ENCODE results near the gene KIF5C. TPM values are rescaled to one million over a fixed set of nuclear protein-coding genes. Genes with fewer than 3 reads are reported as not detected.

Gene KIF5C
- total RNA-seq, 2 experiments from 2014 or later = 6.0 to 6.1 TPM

DNA sequence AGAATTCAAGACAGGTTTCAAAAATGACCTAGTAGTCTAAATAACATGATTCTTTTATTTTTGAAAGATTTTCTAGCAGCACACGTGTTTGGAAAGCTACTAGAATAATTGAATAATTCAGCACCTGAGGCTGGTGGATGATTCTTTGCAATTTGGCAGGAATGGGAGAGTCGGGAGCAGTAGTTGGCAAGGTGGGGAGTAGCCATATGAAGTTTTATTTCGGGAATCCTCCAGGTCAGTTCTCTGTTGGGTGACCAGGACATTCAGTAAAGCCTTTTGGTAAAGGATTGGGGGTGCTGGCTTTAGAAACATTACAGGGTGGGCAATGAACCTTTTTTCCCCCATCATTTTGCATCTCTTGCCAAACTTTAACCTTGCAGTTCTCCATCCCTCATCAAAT lies 88.4 kb downstream of the KIF5C start:
- POLR2A ChIA-PET = no interaction called here
- Mint-ChIP-seq H3K4me3 (no peak overlapping the region), H3K27me3 (no peaks in the 10 kb centered on the region), H3K27ac (no peak overlapping the region), H3K36me3 (ENCODE audit: low read depth) (peaks cover 7% of the 10 kb centered on the region), H3K4me1 (peaks cover 6% of the 10 kb centered on the region), H3K9me3 (no peaks in the 10 kb centered on the region)
- DNase-seq = no peak
- CTCF ChIA-PET = no interaction called here

GRCh38 chr2:148965623-148966437 lies 90.8 kb downstream of the KIF5C start:
- POLR2A ChIA-PET = no interaction called here
- no peak overlapping the region for H3K27ac Mint-ChIP-seq
- peaks cover 7% of the 10 kb centered on the region for H3K36me3 Mint-ChIP-seq (ENCODE audit: low read depth)
- CTCF ChIA-PET = interaction anchor here (0.6 to 1.5 kb wide), 4 partner anchors 9 to 188 kb away, joined by 3 to 4 read pairs (median 3); no protein-coding TSS in a partner anchor
- H3K27me3 Mint-ChIP-seq = no peaks in the 10 kb centered on the region
- H3K4me3 Mint-ChIP-seq = no peak overlapping the region
- peaks cover 7% of the 10 kb centered on the region for H3K4me1 Mint-ChIP-seq
- no peaks in the 10 kb centered on the region for H3K9me3 Mint-ChIP-seq
- DNase-seq = no peak

DNA sequence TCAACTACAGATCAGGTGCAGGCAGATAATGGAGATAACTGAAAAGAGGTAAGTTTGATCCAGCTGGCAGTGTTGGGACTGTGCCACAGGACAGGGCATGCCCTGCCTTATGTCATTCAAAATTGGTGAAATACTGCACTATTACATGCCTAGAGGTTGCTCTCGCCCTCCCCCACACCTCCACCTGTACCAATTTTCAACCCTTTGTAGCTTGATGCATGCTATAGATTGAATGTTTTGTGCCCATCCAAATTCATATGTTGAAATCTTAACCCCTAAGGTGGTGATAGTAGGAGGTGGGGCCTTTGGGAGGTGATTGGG lies 91.4 kb downstream of the KIF5C start:
- ChIA-PET POLR2A (no interaction called here), CTCF (no interaction called here)
- DNase-seq = no peak
- H3K27ac Mint-ChIP-seq = no peak overlapping the region
- no peaks in the 10 kb centered on the region for H3K9me3 Mint-ChIP-seq
- H3K4me1 Mint-ChIP-seq = peaks cover 9% of the 10 kb centered on the region
- H3K27me3 Mint-ChIP-seq = no peaks in the 10 kb centered on the region
- peaks cover 6% of the 10 kb centered on the region for H3K36me3 Mint-ChIP-seq (ENCODE audit: low read depth)
- no peak overlapping the region for H3K4me3 Mint-ChIP-seq

DNA sequence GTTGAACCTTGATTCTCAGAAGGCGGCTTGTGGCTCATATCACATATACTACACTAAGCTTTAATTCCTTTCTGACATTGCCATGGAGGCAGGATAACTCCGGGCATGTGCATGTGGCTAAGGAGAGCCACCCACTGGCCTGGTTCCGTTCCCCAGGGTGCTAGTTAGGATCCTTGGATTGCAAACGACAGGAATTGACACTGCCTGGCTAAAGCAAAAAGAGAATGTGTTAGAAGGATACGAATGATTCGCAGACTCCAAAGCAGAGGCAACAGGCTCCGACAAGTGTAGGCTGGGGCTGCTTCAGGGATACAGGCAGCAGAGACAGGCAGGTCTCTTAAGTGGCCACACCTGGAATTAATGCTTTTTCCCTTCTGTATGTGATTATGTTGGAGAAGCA lies 92.0 kb downstream of the KIF5C start:
- Mint-ChIP-seq H3K36me3 (ENCODE audit: low read depth) (peaks cover 2% of the 10 kb centered on the region), H3K9me3 (no peaks in the 10 kb centered on the region), H3K27me3 (no peaks in the 10 kb centered on the region), H3K27ac (no peak overlapping the region), H3K4me1 (peaks cover 12% of the 10 kb centered on the region), H3K4me3 (no peak overlapping the region)
- DNase-seq = no peak
- CTCF ChIA-PET = no interaction called here
- POLR2A ChIA-PET = no interaction called here

GRCh38 chr2:148967578-148967977 lies 92.6 kb downstream of the KIF5C start:
- Mint-ChIP-seq H3K27ac (no peak overlapping the region), H3K4me1 (peaks cover 16% of the 10 kb centered on the region), H3K36me3 (ENCODE audit: low read depth) (no peaks in the 10 kb centered on the region), H3K9me3 (no peaks in the 10 kb centered on the region), H3K27me3 (no peaks in the 10 kb centered on the region), H3K4me3 (no peak overlapping the region)
- no peak for DNase-seq
- CTCF ChIA-PET = no interaction called here
- POLR2A ChIA-PET = no interaction called here

DNA sequence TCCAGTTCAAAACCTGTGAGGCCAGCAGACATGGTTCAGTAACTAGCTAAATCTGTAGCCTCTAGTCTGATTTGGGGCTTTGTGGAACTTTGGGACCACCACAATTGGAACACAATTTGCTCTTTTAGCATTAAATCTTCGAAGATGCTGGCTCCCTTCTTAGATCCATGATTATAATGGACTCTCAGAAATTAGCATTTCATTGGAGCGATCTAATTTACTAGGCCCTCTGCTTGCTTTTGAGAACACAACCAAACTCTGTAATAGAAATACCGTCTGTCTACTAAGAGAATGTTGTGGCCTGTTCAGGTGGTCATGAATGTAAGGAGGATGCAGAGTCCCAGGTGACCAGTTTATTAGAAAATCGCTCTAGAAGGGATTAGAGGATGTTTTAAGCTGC lies 93.3 kb downstream of the KIF5C start:
- CTCF ChIA-PET = interaction anchor here (0.6 to 1.0 kb wide), 2 partner anchors 11 to 902 kb away, joined by 3 to 4 read pairs; no protein-coding TSS in a partner anchor
- Mint-ChIP-seq H3K27ac (no peak overlapping the region), H3K27me3 (no peaks in the 10 kb centered on the region), H3K4me1 (peaks cover 16% of the 10 kb centered on the region), H3K9me3 (no peaks in the 10 kb centered on the region), H3K4me3 (no peak overlapping the region), H3K36me3 (ENCODE audit: low read depth) (no peaks in the 10 kb centered on the region)
- POLR2A ChIA-PET = no interaction called here
- no peak for DNase-seq

- ChIA-PET CTCF (interaction anchor here (0.6 to 1.0 kb wide), 2 partner anchors 11 to 902 kb away, joined by 3 to 4 read pairs; no protein-coding TSS in a partner anchor), POLR2A (no interaction called here)
- Mint-ChIP-seq H3K36me3 (ENCODE audit: low read depth) (no peaks in the 10 kb centered on the region), H3K27ac (no peak overlapping the region), H3K9me3 (no peaks in the 10 kb centered on the region), H3K27me3 (no peaks in the 10 kb centered on the region), H3K4me1 (peaks cover 16% of the 10 kb centered on the region), H3K4me3 (no peak overlapping the region)
- DNase-seq = no peak
Measured at GRCh38 chr2:148968776-148969319, 93.8 kb downstream of the KIF5C start.

GRCh38 chr2:148969659-148970061 lies 94.6 kb downstream of the KIF5C start:
- no peak for DNase-seq
- CTCF ChIA-PET = interaction anchor here (0.6 to 1.4 kb wide), 3 partner anchors 9 to 1417 kb away, joined by 3 to 5 read pairs (median 3); no protein-coding TSS in a partner anchor

GRCh38 chr2:148970385-148970784 lies 95.4 kb downstream of the KIF5C start:
- Mint-ChIP-seq H3K27ac (no peak overlapping the region), H3K4me1 (peaks cover 16% of the 10 kb centered on the region), H3K27me3 (no peaks in the 10 kb centered on the region), H3K36me3 (ENCODE audit: low read depth) (no peaks in the 10 kb centered on the region), H3K4me3 (no peak overlapping the region), H3K9me3 (no peaks in the 10 kb centered on the region)
- POLR2A ChIA-PET = interaction anchor here (0.5 kb wide), 1 partner anchor 12 kb away, joined by 4 read pairs; no protein-coding TSS in a partner anchor
- CTCF ChIA-PET = interaction anchor here (1.3 to 1.4 kb wide), 2 partner anchors 9 to 14 kb away, joined by 3 to 5 read pairs; no protein-coding TSS in a partner anchor
- no peak for DNase-seq

More at GRCh38 chr2:148969659-148970061, 94.6 kb downstream of the KIF5C start:
- POLR2A ChIA-PET = no interaction called here
- Mint-ChIP-seq H3K4me3 (no peak overlapping the region), H3K4me1 (peaks cover 16% of the 10 kb centered on the region), H3K27me3 (no peaks in the 10 kb centered on the region), H3K36me3 (ENCODE audit: low read depth) (no peaks in the 10 kb centered on the region), H3K27ac (no peak overlapping the region), H3K9me3 (no peaks in the 10 kb centered on the region)

- Mint-ChIP-seq H3K27me3 (no peaks in the 10 kb centered on the region), H3K4me3 (no peak overlapping the region), H3K27ac (peak overlapping the region; percentile 46), H3K9me3 (no peaks in the 10 kb centered on the region), H3K4me1 (peaks cover 15% of the 10 kb centered on the region), H3K36me3 (ENCODE audit: low read depth) (no peaks in the 10 kb centered on the region)
- CTCF ChIA-PET = no interaction called here
- POLR2A ChIA-PET = no interaction called here
- no peak for DNase-seq
Measured at GRCh38 chr2:148971547-148971946, 96.5 kb downstream of the KIF5C start.

DNA sequence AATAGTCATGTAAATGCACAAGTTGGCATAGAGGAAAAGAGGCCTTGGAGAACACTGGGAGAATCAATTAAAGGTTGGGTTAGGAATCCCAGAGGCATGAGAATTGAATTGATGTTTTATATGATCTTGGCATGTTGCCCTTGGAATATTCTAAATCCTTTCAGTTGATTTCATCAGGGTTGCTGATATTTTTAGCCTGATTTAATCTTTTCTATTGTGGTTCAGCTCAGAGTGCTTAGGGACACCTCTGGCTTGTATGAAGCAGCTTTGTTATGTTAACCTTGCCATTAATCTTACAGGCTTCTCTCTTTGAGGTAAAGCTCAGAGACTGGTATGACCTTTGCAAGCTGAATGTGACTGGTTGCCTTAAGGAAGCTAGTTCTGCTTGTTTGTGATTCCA lies 99.1 kb downstream of the KIF5C start:
- no peak for DNase-seq
- H3K4me1 Mint-ChIP-seq = peaks cover 14% of the 10 kb centered on the region
- no peaks in the 10 kb centered on the region for H3K36me3 Mint-ChIP-seq (ENCODE audit: low read depth)
- H3K4me3 Mint-ChIP-seq = no peak overlapping the region
- H3K27me3 Mint-ChIP-seq = no peaks in the 10 kb centered on the region
- POLR2A ChIA-PET = no interaction called here
- CTCF ChIA-PET = interaction anchor here (1.7 kb wide), 1 partner anchor 9 kb away, joined by 4 read pairs; no protein-coding TSS in a partner anchor
- H3K27ac Mint-ChIP-seq = no peak overlapping the region
- H3K9me3 Mint-ChIP-seq = no peaks in the 10 kb centered on the region

GRCh38 chr2:148978026-148978685 lies 103.1 kb downstream of the KIF5C start:
- POLR2A ChIA-PET = no interaction called here
- no peak overlapping the region for H3K4me3 Mint-ChIP-seq
- CTCF ChIA-PET = no interaction called here
- DNase-seq = no peak
- H3K4me1 Mint-ChIP-seq = peaks cover 4% of the 10 kb centered on the region
- no peaks in the 10 kb centered on the region for H3K36me3 Mint-ChIP-seq (ENCODE audit: low read depth)
- H3K27me3 Mint-ChIP-seq = no peaks in the 10 kb centered on the region
- H3K27ac Mint-ChIP-seq = no peak overlapping the region
- H3K9me3 Mint-ChIP-seq = no peaks in the 10 kb centered on the region

- ChIA-PET CTCF (no interaction called here), POLR2A (no interaction called here)
- Mint-ChIP-seq H3K36me3 (ENCODE audit: low read depth) (peaks cover under 1% of the 10 kb centered on the region), H3K27ac (no peak overlapping the region), H3K27me3 (no peaks in the 10 kb centered on the region), H3K4me1 (peaks cover 4% of the 10 kb centered on the region), H3K9me3 (no peaks in the 10 kb centered on the region), H3K4me3 (no peak overlapping the region)
- no peak for DNase-seq
Measured at GRCh38 chr2:148978706-148979105, 103.7 kb downstream of the KIF5C start.
